Hepatocyte (in vitro differentiated cells): ENCODE measurements around the gene SMNDC1. TPM values are rescaled to one million over a fixed set of nuclear protein-coding genes. Genes with fewer than 3 reads are reported as not detected.

ENCODE experiments used
- DNase-seq: peaks from one replicate; pipeline ENCODE4 v3.0.0-alpha.2; 2016; ENCODE audit warnings: low spot score
- H2AFZ ChIP-seq: fragments of 200-600 bp; sonication (generic); 2 replicates; pipeline ENCODE4 v1.6.0; 2016; ENCODE audit warnings: antibody characterized with exemption, mild to moderate bottlenecking
- H3K27ac ChIP-seq: fragments of 200-600 bp; sonication (generic); 2 replicates; pipeline ENCODE4 v1.5.1; 2016; ENCODE audit warnings: mild to moderate bottlenecking
- H3K27me3 ChIP-seq: fragments of 200-600 bp; sonication (generic); 2 replicates; pipeline ENCODE4 v1.6.1; 2016
- H3K36me3 ChIP-seq: fragments of 200-600 bp; sonication (generic); replicated peaks from 2 replicates; pipeline ENCODE4 v1.5.1; 2016; ENCODE audit warnings: low read depth; ENCODE audit not compliant: insufficient read depth
- H3K4me1 ChIP-seq: fragments of 200-600 bp; sonication (generic); 2 replicates; pipeline ENCODE4 v1.5.1; 2016; ENCODE audit warnings: mild to moderate bottlenecking, moderate library complexity; ENCODE audit not compliant: insufficient read depth
- H3K4me2 ChIP-seq: fragments of 200-600 bp; sonication (generic); 2 replicates; pipeline ENCODE4 v1.6.0; 2016
- H3K4me3 ChIP-seq: fragments of 200-600 bp; sonication (generic); 2 replicates; pipeline ENCODE4 v1.5.1; 2016; ENCODE audit warnings: mild to moderate bottlenecking
- H3K79me2 ChIP-seq: fragments of 200-600 bp; sonication (generic); 2 replicates; pipeline ENCODE4 v1.6.0; 2017; ENCODE audit warnings: mild to moderate bottlenecking
- H3K9me2 ChIP-seq: fragments of 200-600 bp; sonication (generic); replicated peaks from 2 replicates; pipeline ENCODE4 v1.6.0; 2017; ENCODE audit warnings: mild to moderate bottlenecking; ENCODE audit not compliant: insufficient read depth
- H3K9me3 ChIP-seq: fragments of 200-600 bp; sonication (generic); 2 replicates; pipeline ENCODE4 v1.5.1; 2016; ENCODE audit warnings: low read depth, mild to moderate bottlenecking
- H4K20me1 ChIP-seq: fragments of 200-600 bp; sonication (generic); 2 replicates; pipeline ENCODE4 v1.6.0; 2016; ENCODE audit warnings: mild to moderate bottlenecking; ENCODE audit not compliant: insufficient read depth, poor library complexity, severe bottlenecking
- CTCF ChIP-seq: fragments of 200-600 bp; sonication (generic); IDR thresholded peaks from 2 replicates; pipeline ENCODE4 v1.5.1; 2016; ENCODE audit warnings: antibody characterized with exemption, mild to moderate bottlenecking; ENCODE audit not compliant: poor library complexity
- EZH2 ChIP-seq: fragments of 200-600 bp; sonication (generic); IDR thresholded peaks from 2 replicates; pipeline ENCODE4 v1.6.1; 2016; ENCODE audit warnings: antibody characterized with exemption, mild to moderate bottlenecking, borderline replicate concordance
- EZH2phosphoT487 ChIP-seq: fragments of 200-600 bp; sonication (generic); IDR thresholded peaks from one replicate; pipeline ENCODE4 v1.6.1; 2018; ENCODE audit warnings: antibody characterized with exemption, mild to moderate bottlenecking, low read depth, moderate library complexity; ENCODE audit not compliant: unreplicated experiment, severe bottlenecking
- WGBS: methylation state at CpG from one replicate; pipeline ENCODE4 v1.1.6; 2016; ENCODE audit warnings: low lambda C conversion rate; ENCODE audit errors: missing lambda C conversion rate; 5-methylcytosine and 5-hydroxymethylcytosine counted together
- polyA plus RNA-seq: library from polyadenylated mRNA; unstranded; fragments of >200 nt; fragmentation: Nextera tagmentation; extraction: Ambion mirVana; gene quantifications from 2 replicates; pipeline ENCODE4 v1.2.1, GENCODE V29; 2016
- total RNA-seq: library from RNA; depleted of rRNA; stranded (reverse); fragments of >200 nt; gene quantifications from 2 replicates; pipeline ENCODE4 v1.2.3, GENCODE V29; 2014

SMNDC1 gene
- total and polyA plus RNA-seq, 2 experiments from 2014 or later: 13.6 to 14.3 TPM

- H3K9me3 ChIP-seq: no peaks in the 10 kb centered on the region
- no peaks in the 10 kb centered on the region for H3K4me1 ChIP-seq
- no peak overlapping the region for H2AFZ ChIP-seq
- H4K20me1 ChIP-seq: no peaks in the 10 kb centered on the region
- no peak overlapping the region for H3K27ac ChIP-seq
- H3K79me2 ChIP-seq: no peaks in the 10 kb centered on the region
- WGBS: 89% methylated on average over 5 of the region's 5 CpGs
- no peaks in the 10 kb centered on the region for H3K9me2 ChIP-seq
- H3K4me3 ChIP-seq: no peak overlapping the region
- H3K4me2 ChIP-seq: no peak overlapping the region
- no peaks in the 10 kb centered on the region for H3K36me3 ChIP-seq
- DNase-seq: no peak
- H3K27me3 ChIP-seq: peaks cover 5% of the 10 kb centered on the region
- TF ChIP-seq EZH2 (no peak), CTCF (no peak), EZH2phosphoT487 (no peak)
Observed at GRCh38 chr10:110343947-110344346, 39.2 kb upstream of the SMNDC1 start.

GRCh38 chr10:110340816-110341215 is 36.1 kb upstream of the SMNDC1 start:
- H3K9me3 ChIP-seq: no peaks in the 10 kb centered on the region
- no peak overlapping the region for H3K4me3 ChIP-seq
- peaks cover 5% of the 10 kb centered on the region for H3K27me3 ChIP-seq
- H3K4me1 ChIP-seq: no peaks in the 10 kb centered on the region
- no peaks in the 10 kb centered on the region for H4K20me1 ChIP-seq
- no peak for TF ChIP-seq CTCF
- TF ChIP-seq EZH2: no peak
- no peak for TF ChIP-seq EZH2phosphoT487
- no peak overlapping the region for H2AFZ ChIP-seq
- no peak overlapping the region for H3K27ac ChIP-seq
- no peaks in the 10 kb centered on the region for H3K9me2 ChIP-seq
- 93% methylated on average over 6 of the region's 6 CpGs for WGBS
- no peaks in the 10 kb centered on the region for H3K36me3 ChIP-seq
- no peak overlapping the region for H3K4me2 ChIP-seq
- no peaks in the 10 kb centered on the region for H3K79me2 ChIP-seq
- DNase-seq: no peak

GRCh38 chr10:110340122-110340521 is 35.4 kb upstream of the SMNDC1 start:
- Histone ChIP-seq H3K4me2 (no peak overlapping the region), H3K79me2 (no peaks in the 10 kb centered on the region), H3K27me3 (peaks cover 5% of the 10 kb centered on the region), H3K36me3 (no peaks in the 10 kb centered on the region), H3K9me3 (no peaks in the 10 kb centered on the region), H2AFZ (no peak overlapping the region), H3K4me1 (no peaks in the 10 kb centered on the region), H3K27ac (no peak overlapping the region), H3K9me2 (no peaks in the 10 kb centered on the region), H3K4me3 (no peak overlapping the region), H4K20me1 (no peaks in the 10 kb centered on the region)
- TF ChIP-seq EZH2 (no peak), EZH2phosphoT487 (no peak), CTCF (no peak)
- no peak for DNase-seq
- 96% methylated on average over 4 of the region's 4 CpGs for WGBS

GRCh38 chr10:110337906-110338305 is 33.2 kb upstream of the SMNDC1 start:
- Histone ChIP-seq H4K20me1 (no peaks in the 10 kb centered on the region), H3K4me1 (no peaks in the 10 kb centered on the region), H3K4me2 (no peak overlapping the region), H2AFZ (no peak overlapping the region), H3K79me2 (no peaks in the 10 kb centered on the region), H3K9me3 (no peaks in the 10 kb centered on the region), H3K9me2 (no peaks in the 10 kb centered on the region), H3K4me3 (no peak overlapping the region), H3K27me3 (no peaks in the 10 kb centered on the region), H3K27ac (no peak overlapping the region), H3K36me3 (no peaks in the 10 kb centered on the region)
- DNase-seq: no peak
- WGBS: over 99% methylated on average over 3 of the region's 3 CpGs
- TF ChIP-seq CTCF: no peak
